ENCODE data around the gene EFCAB12. TPM values are rescaled to one million over a fixed set of nuclear protein-coding genes. Genes with fewer than 3 reads are reported as not detected.
A peak's percentile ranks its signal among the peaks of the same experiment; 100 is the strongest.
"Not testable (repeated sequence)": the region's sequence is repeated elsewhere in the genome, so short reads cannot be mapped to it uniquely, and the experiment has no call there.

Gene EFCAB12
- total and polyA plus RNA-seq, 4 donors, result 0.50 to 7.9 (median 5.8) TPM

GRCh38 chr3:129402616-129403015, 25.8 kb downstream of the EFCAB12 start:
- H3K36me3 ChIP-seq (ENCODE audit: control insufficient read depth, insufficient read depth, low read length), result peaks cover 8% of the 10 kb centered on the region

GRCh38 chr3:129402210-129402609, 26.2 kb downstream of the EFCAB12 start:
- no peaks in the 10 kb centered on the region for H3K9me3 ChIP-seq (ENCODE audit: control insufficient read depth, insufficient read depth, low read length)
- H3K27me3 ChIP-seq (ENCODE audit: control insufficient read depth, insufficient read depth, low read length), result no peaks in the 10 kb centered on the region
- no peak overlapping the region for H3K27ac ChIP-seq (ENCODE audit: low read depth, low read length)
- H3K4me1 ChIP-seq (ENCODE audit: control insufficient read depth, insufficient read depth, low read length), result peaks cover 10% of the 10 kb centered on the region
- H3K36me3 ChIP-seq (ENCODE audit: control insufficient read depth, insufficient read depth, low read length), result peaks cover 8% of the 10 kb centered on the region
- 96% methylated on average over 6 of the region's 7 CpGs for WGBS (ENCODE audit: insufficient coverage)
- no peak overlapping the region for H3K4me3 ChIP-seq (ENCODE audit: low read depth, low read length)
- DNase-seq (ENCODE audit: low read depth in 4 of 6, low spot score in 6 of 6), result no peak

More at GRCh38 chr3:129402616-129403015, 25.8 kb downstream of the EFCAB12 start:
- DNase-seq (ENCODE audit: low read depth in 4 of 6, low spot score in 6 of 6), result no peak
- no peaks in the 10 kb centered on the region for H3K27me3 ChIP-seq (ENCODE audit: control insufficient read depth, insufficient read depth, low read length)
- peaks cover 10% of the 10 kb centered on the region for H3K4me1 ChIP-seq (ENCODE audit: control insufficient read depth, insufficient read depth, low read length)
- H3K9me3 ChIP-seq (ENCODE audit: control insufficient read depth, insufficient read depth, low read length), result no peaks in the 10 kb centered on the region
- no peak overlapping the region for H3K27ac ChIP-seq (ENCODE audit: low read depth, low read length)
- no peak overlapping the region for H3K4me3 ChIP-seq (ENCODE audit: low read depth, low read length)
- whole genome bisulfite sequencing (ENCODE audit: insufficient coverage), result 86% methylated on average over 4 of the region's 4 CpGs

- Histone ChIP-seq H3K36me3 (ENCODE audit: control insufficient read depth, insufficient read depth, low read length) (peaks cover 16% of the 10 kb centered on the region), H3K4me1 (ENCODE audit: control insufficient read depth, insufficient read depth, low read length) (peaks cover 10% of the 10 kb centered on the region), H3K4me3 (ENCODE audit: low read depth, low read length) (peak overlapping the region; percentile 80), H3K27ac (ENCODE audit: low read depth, low read length) (peak overlapping the region; percentile 81), H3K9me3 (ENCODE audit: control insufficient read depth, insufficient read depth, low read length) (no peaks in the 10 kb centered on the region), H3K27me3 (ENCODE audit: control insufficient read depth, insufficient read depth, low read length) (no peaks in the 10 kb centered on the region)
- 67% methylated on average over 5 of the region's 8 CpGs for WGBS (ENCODE audit: insufficient coverage)
- DNase-seq (ENCODE audit: low read depth in 4 of 6, low spot score in 6 of 6), result no peak
These were observed 28.5 kb downstream of the EFCAB12 start for GRCh38 chr3:129399895-129400357.

- Histone ChIP-seq H3K4me1 (ENCODE audit: control insufficient read depth, insufficient read depth, low read length) (peaks cover 10% of the 10 kb centered on the region), H3K4me3 (ENCODE audit: low read depth, low read length) (peak overlapping the region; percentile 80), H3K36me3 (ENCODE audit: control insufficient read depth, insufficient read depth, low read length) (peaks cover 22% of the 10 kb centered on the region), H3K9me3 (ENCODE audit: control insufficient read depth, insufficient read depth, low read length) (no peaks in the 10 kb centered on the region), H3K27ac (ENCODE audit: low read depth, low read length) (peak overlapping the region; percentile 81), H3K27me3 (ENCODE audit: control insufficient read depth, insufficient read depth, low read length) (no peaks in the 10 kb centered on the region)
- WGBS (ENCODE audit: insufficient coverage), result 0% methylated on average over 11 of the region's 25 CpGs
- peak; percentile 94 to 99 (median 96) for DNase-seq (ENCODE audit: low read depth in 4 of 6, low spot score in 6 of 6)
These were observed 29.1 kb downstream of the EFCAB12 start for GRCh38 chr3:129399145-129399894.

- H3K27ac ChIP-seq (ENCODE audit: low read depth, low read length), result peak overlapping the region; percentile 81
- peaks cover 10% of the 10 kb centered on the region for H3K4me1 ChIP-seq (ENCODE audit: control insufficient read depth, insufficient read depth, low read length)
- peak overlapping the region; percentile 80 for H3K4me3 ChIP-seq (ENCODE audit: low read depth, low read length)
- WGBS (ENCODE audit: insufficient coverage), result 2% methylated on average over 18 of the region's 18 CpGs
- DNase-seq (ENCODE audit: low read depth in 4 of 6, low spot score in 6 of 6), result peak in 1 of 6 donors; percentile 3
- no peaks in the 10 kb centered on the region for H3K9me3 ChIP-seq (ENCODE audit: control insufficient read depth, insufficient read depth, low read length)
- H3K36me3 ChIP-seq (ENCODE audit: control insufficient read depth, insufficient read depth, low read length), result peaks cover 26% of the 10 kb centered on the region
- no peaks in the 10 kb centered on the region for H3K27me3 ChIP-seq (ENCODE audit: control insufficient read depth, insufficient read depth, low read length)
These were observed 29.7 kb downstream of the EFCAB12 start for GRCh38 chr3:129398803-129399144.

GRCh38 chr3:129393760-129394564, 34.5 kb downstream of the EFCAB12 start:
- 83% methylated on average over 1 of the region's 17 CpGs for WGBS (ENCODE audit: insufficient coverage)
- not testable (repeated sequence) for DNase-seq (ENCODE audit: low read depth in 4 of 6, low spot score in 6 of 6); H3K4me1 ChIP-seq (ENCODE audit: control insufficient read depth, insufficient read depth, low read length); H3K9me3 ChIP-seq (ENCODE audit: control insufficient read depth, insufficient read depth, low read length); H3K27ac ChIP-seq (ENCODE audit: low read depth, low read length); H3K27me3 ChIP-seq (ENCODE audit: control insufficient read depth, insufficient read depth, low read length); H3K4me3 ChIP-seq (ENCODE audit: low read depth, low read length)
- peaks cover 45% of the 10 kb centered on the region for H3K36me3 ChIP-seq (ENCODE audit: control insufficient read depth, insufficient read depth, low read length)

- DNase-seq (ENCODE audit: low read depth in 4 of 6, low spot score in 6 of 6), result no peak
- no peaks in the 10 kb centered on the region for H3K9me3 ChIP-seq (ENCODE audit: control insufficient read depth, insufficient read depth, low read length)
- no peak overlapping the region for H3K4me3 ChIP-seq (ENCODE audit: low read depth, low read length)
- no peak overlapping the region for H3K27ac ChIP-seq (ENCODE audit: low read depth, low read length)
- no peaks in the 10 kb centered on the region for H3K27me3 ChIP-seq (ENCODE audit: control insufficient read depth, insufficient read depth, low read length)
- H3K4me1 ChIP-seq (ENCODE audit: control insufficient read depth, insufficient read depth, low read length), result peaks cover 1% of the 10 kb centered on the region
- peaks cover 47% of the 10 kb centered on the region for H3K36me3 ChIP-seq (ENCODE audit: control insufficient read depth, insufficient read depth, low read length)
- WGBS (ENCODE audit: insufficient coverage), result 79% methylated on average over 6 of the region's 6 CpGs
These were observed 35.2 kb downstream of the EFCAB12 start for GRCh38 chr3:129393271-129393670.

- H3K4me3 ChIP-seq (ENCODE audit: low read depth, low read length); H3K9me3 ChIP-seq (ENCODE audit: control insufficient read depth, insufficient read depth, low read length); H3K27me3 ChIP-seq (ENCODE audit: control insufficient read depth, insufficient read depth, low read length); H3K4me1 ChIP-seq (ENCODE audit: control insufficient read depth, insufficient read depth, low read length); DNase-seq (ENCODE audit: low read depth in 4 of 6, low spot score in 6 of 6); H3K27ac ChIP-seq (ENCODE audit: low read depth, low read length): not testable (repeated sequence)
- 100% methylated on average over 2 of the region's 8 CpGs for WGBS (ENCODE audit: insufficient coverage)
- H3K36me3 ChIP-seq (ENCODE audit: control insufficient read depth, insufficient read depth, low read length), result peaks cover 48% of the 10 kb centered on the region
These were observed 36.1 kb downstream of the EFCAB12 start for GRCh38 chr3:129392106-129392887.

GRCh38 chr3:129391583-129391982, 36.9 kb downstream of the EFCAB12 start:
- H3K4me3 ChIP-seq (ENCODE audit: low read depth, low read length); H3K4me1 ChIP-seq (ENCODE audit: control insufficient read depth, insufficient read depth, low read length); H3K27ac ChIP-seq (ENCODE audit: low read depth, low read length); DNase-seq (ENCODE audit: low read depth in 4 of 6, low spot score in 6 of 6); H3K27me3 ChIP-seq (ENCODE audit: control insufficient read depth, insufficient read depth, low read length); H3K9me3 ChIP-seq (ENCODE audit: control insufficient read depth, insufficient read depth, low read length): not testable (repeated sequence)
- H3K36me3 ChIP-seq (ENCODE audit: control insufficient read depth, insufficient read depth, low read length), result peaks cover 55% of the 10 kb centered on the region
- no CpG with 5 or more reads among the region's 4 CpGs for WGBS (ENCODE audit: insufficient coverage)
